Stomach (tissue), 4 donors: Measurements from ENCODE around the gene ANKRD40CL.

Experiments
- CTCF ChIP-seq, 7 experiments: fragments of 450-650 bp in 4 of 7; fragments of 200-600 bp in 3 of 7; sonication (generic) in 3 of 7; IDR thresholded peaks; one replicate each; pipeline ENCODE4 v1.5.1; 2016 to 2019; ENCODE audit warnings: antibody characterized with exemption in 7 of 7, control low read depth in 2 of 7, mild to moderate bottlenecking in 1 of 7
- POLR2AphosphoS5 ChIP-seq, 3 donors: sonication (generic); formaldehyde crosslinking; IDR thresholded peaks; one replicate each; pipeline ENCODE4 v1.6.1; 2016; ENCODE audit warnings: antibody characterized with exemption in 3 of 3

- TF ChIP-seq CTCF (IDR thresholded peaks at IDR 0.05) (no peak), POLR2AphosphoS5 (IDR thresholded peaks at IDR 0.05) (peak in 2 of 3 donors; percentile 14 to 26)
These were observed 18.7 kb upstream of the ANKRD40CL start for GRCh38 chr17:50785946-50786570.
